Glutamatergic neuron (in vitro differentiated cells): Measurements from ENCODE around the gene COQ4. TPM values are rescaled to one million over a fixed set of nuclear protein-coding genes. Genes with fewer than 3 reads are reported as not detected.

Experiments
- DNase-seq: peaks from one replicate; pipeline ENCODE4 v3.0.0; 2022
- H3K27ac Mint-ChIP-seq: one replicate; pipeline ENCODE4 v1.8.0; 2020; ENCODE audit warnings: mild to moderate bottlenecking, mixed read lengths, inconsistent platforms; ENCODE audit not compliant: unreplicated experiment
- H3K27me3 Mint-ChIP-seq: one replicate; pipeline ENCODE4 v1.8.0; 2020; ENCODE audit warnings: mild to moderate bottlenecking, moderate library complexity, mixed read lengths, inconsistent platforms; ENCODE audit not compliant: unreplicated experiment
- H3K36me3 Mint-ChIP-seq: one replicate; pipeline ENCODE4 v1.8.0; 2020; ENCODE audit warnings: mild to moderate bottlenecking, mixed read lengths, inconsistent platforms; ENCODE audit not compliant: unreplicated experiment
- H3K4me1 Mint-ChIP-seq: one replicate; pipeline ENCODE4 v1.8.0; 2020; ENCODE audit warnings: mild to moderate bottlenecking, low read depth, mixed read lengths, inconsistent platforms; ENCODE audit not compliant: unreplicated experiment
- H3K4me3 Mint-ChIP-seq: one replicate; pipeline ENCODE4 v1.8.0; 2020; ENCODE audit warnings: mild to moderate bottlenecking, mixed read lengths, inconsistent platforms; ENCODE audit not compliant: unreplicated experiment
- H3K9me3 Mint-ChIP-seq: one replicate; pipeline ENCODE4 v1.8.0; 2020; ENCODE audit warnings: mild to moderate bottlenecking, moderate library complexity, mixed read lengths, inconsistent platforms; ENCODE audit not compliant: unreplicated experiment
- CTCF ChIP-seq: fragments of 200-600 bp; sonication (generic); IDR thresholded peaks from one replicate; pipeline ENCODE4 v1.5.0; 2021; ENCODE audit not compliant: partially characterized antibody, unreplicated experiment
- total RNA-seq: library from RNA; stranded (reverse); fragmentation: NEBNext Ultra II Directional; extraction: Animal tissue kit (Norgen Biotek cat#: 25700); gene quantifications from one replicate; pipeline ENCODE4 v1.2.1, GENCODE V29; 2021; ENCODE audit not compliant: unreplicated experiment

The COQ4 gene
- total RNA-seq, 1 donor from 2014 or later = 35.8 TPM

- DNase-seq = peak; percentile 75
- Mint-ChIP-seq H3K27ac (peak overlapping the region; percentile 59), H3K36me3 (no peaks in the 10 kb centered on the region), H3K4me3 (peak overlapping the region; percentile 98), H3K4me1 (no peaks in the 10 kb centered on the region), H3K27me3 (no peaks in the 10 kb centered on the region), H3K9me3 (peaks cover 11% of the 10 kb centered on the region)
- TF ChIP-seq CTCF = peak; percentile 60
Observed at GRCh38 chr9:128341435-128341849, 18.8 kb downstream of the COQ4 start.

- Mint-ChIP-seq H3K27ac (no peak overlapping the region), H3K9me3 (peaks cover 9% of the 10 kb centered on the region), H3K27me3 (no peaks in the 10 kb centered on the region), H3K36me3 (no peaks in the 10 kb centered on the region), H3K4me3 (no peak overlapping the region), H3K4me1 (no peaks in the 10 kb centered on the region)
- no peak for DNase-seq
- TF ChIP-seq CTCF = no peak
Observed at GRCh38 chr9:128342971-128343680, 20.5 kb downstream of the COQ4 start.

- no peak for TF ChIP-seq CTCF
- no peaks in the 10 kb centered on the region for H3K27me3 Mint-ChIP-seq
- peaks cover 9% of the 10 kb centered on the region for H3K9me3 Mint-ChIP-seq
- H3K36me3 Mint-ChIP-seq = no peaks in the 10 kb centered on the region
- H3K27ac Mint-ChIP-seq = no peak overlapping the region
- no peak overlapping the region for H3K4me3 Mint-ChIP-seq
- no peaks in the 10 kb centered on the region for H3K4me1 Mint-ChIP-seq
- no peak for DNase-seq
Observed at GRCh38 chr9:128343855-128344254, 21.2 kb downstream of the COQ4 start.

GRCh38 chr9:128344931-128345605, 22.4 kb downstream of the COQ4 start:
- H3K36me3 Mint-ChIP-seq = no peaks in the 10 kb centered on the region
- DNase-seq = no peak
- H3K27me3 Mint-ChIP-seq = no peaks in the 10 kb centered on the region
- H3K27ac Mint-ChIP-seq = no peak overlapping the region
- H3K9me3 Mint-ChIP-seq = peaks cover 5% of the 10 kb centered on the region
- H3K4me3 Mint-ChIP-seq = no peak overlapping the region
- no peaks in the 10 kb centered on the region for H3K4me1 Mint-ChIP-seq
- no peak for TF ChIP-seq CTCF

- no peak for DNase-seq
- Mint-ChIP-seq H3K4me1 (no peaks in the 10 kb centered on the region), H3K36me3 (no peaks in the 10 kb centered on the region), H3K27ac (no peak overlapping the region), H3K9me3 (peaks cover 2% of the 10 kb centered on the region), H3K27me3 (peaks cover 4% of the 10 kb centered on the region), H3K4me3 (no peak overlapping the region)
- TF ChIP-seq CTCF = no peak
Observed at GRCh38 chr9:128349125-128349524, 26.5 kb downstream of the COQ4 start.
